Psoas muscle (tissue), 8 donors: Measurements from ENCODE around the gene KCNF1. TPM values are rescaled to one million over a fixed set of nuclear protein-coding genes. Genes with fewer than 3 reads are reported as not detected.

ENCODE experiments used
- ATAC-seq, 4 donors: fragments of 200-7000 bp; cut with Tn5 transposase; one replicate each; pipeline ENCODE4 v1.9.1; 2020; ENCODE audit warnings: moderate library complexity in 3 of 4, mild to moderate bottlenecking in 2 of 4
- DNase-seq, 2 donors: peaks; one replicate each; pipeline ENCODE4 v3.0.0-alpha.2; 2020
- H3K27ac ChIP-seq: fragments of 200-600 bp; one replicate; pipeline ENCODE4 v1.8.0; 2022
- H3K27me3 ChIP-seq, 3 donors: fragments of 200-600 bp in 1 of 3; one replicate each; pipeline versions ENCODE4 v1.6.1 to v1.8.0; 2013 to 2022; ENCODE audit warnings: low read length in 2 of 3, mild to moderate bottlenecking in 2 of 3, moderate library complexity in 1 of 3; ENCODE audit not compliant: insufficient read depth in 3 of 3
- H3K36me3 ChIP-seq, 2 donors: fragments of 200-600 bp in 1 of 2; one replicate each; pipeline versions ENCODE4 v1.6.1 to v1.8.0; 2013 to 2022; ENCODE audit warnings: low read depth in 1 of 2, mild to moderate bottlenecking in 1 of 2, moderate library complexity in 1 of 2; ENCODE audit not compliant: insufficient read depth in 1 of 2
- H3K4me1 ChIP-seq: fragments of 200-600 bp; one replicate; pipeline ENCODE4 v1.8.0; 2022
- H3K4me3 ChIP-seq: fragments of 200-600 bp; one replicate; pipeline ENCODE4 v1.8.0; 2022; ENCODE audit warnings: mild to moderate bottlenecking
- H3K9me3 ChIP-seq: fragments of 200-600 bp; one replicate; pipeline ENCODE4 v1.8.0; 2022
- WGBS, 3 donors: extraction: QIAGEN DNeasy Blood & Tissue Kit; methylation state at CpG; one replicate each; pipeline versions ENCODE4 v1.1.6 to v1.1.7; 2013; 5-methylcytosine and 5-hydroxymethylcytosine counted together
- intact Hi-C, 2 donors: fragments of 100-400 bp; cut with DNase I; formaldehyde crosslinking; loops; one replicate each; pipeline versions ENCODE4 v1.11.0 to v1.14.2; 2022
- polyA plus RNA-seq, 3 donors: library from polyadenylated mRNA; stranded (reverse); fragments of 200-250 nt; gene quantifications; one replicate each; pipeline ENCODE4 v1.2.3, GENCODE V29; 2013
- total RNA-seq, 4 donors: library from RNA; stranded (reverse); fragmentation: NEBNext Ultra II Directional in 2 of 4; extraction: Animal tissue kit (Norgen Biotek cat#: 25700) in 2 of 4; gene quantifications; one replicate each; pipeline versions ENCODE4 v1.2.1 to v1.2.4, GENCODE V29; 2021 to 2023
- TF ChIP-seq, protein P1 (sequence below): fragments of 200-600 bp; IDR thresholded peaks from one replicate; pipeline ENCODE4 v1.8.0; 2022; ENCODE audit warnings: antibody characterized with exemption
- donor health status: healthy with polysubstance abuse.
- donor health status: DM: no; HTN: no; CAD: no; lungs with moderate emphysema.
- donor health status: Bipolar disorder and iron deficiency.
- donor health status: healthy.
- donor health status: DM: yes; HTN: yes; CAD: no.
- donor health status: DM: no; HTN: no; CAD: no.
- donor health status: DM: no; HTN: no; CAD: no.
- donor health status: DM: yes; HTN: yes; CAD: no.

Gene KCNF1
- total and polyA plus RNA-seq, 7 donors, result 0.06 to 0.07 TPM; not detected in 5

DNA sequence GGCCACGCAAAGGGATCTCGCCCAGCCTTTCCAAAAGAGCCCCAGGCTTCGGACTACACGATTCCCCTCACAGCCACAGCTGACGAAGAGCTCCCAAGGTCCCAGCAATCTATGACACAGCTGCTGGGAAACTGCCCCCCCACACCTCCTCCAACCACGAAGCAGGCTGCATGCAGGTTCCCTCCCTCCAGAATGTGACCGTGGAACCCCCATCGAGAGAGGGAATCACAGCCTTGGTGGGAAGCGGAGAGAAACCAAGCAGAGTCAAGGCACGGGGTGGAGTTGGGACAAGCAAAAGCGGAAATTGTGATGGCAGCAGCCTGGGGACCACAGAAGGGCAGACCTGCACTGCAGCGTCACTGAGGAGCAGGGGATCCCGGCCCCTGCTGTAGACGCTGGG, 50.3 kb downstream of the KCNF1 start:
- intact Hi-C loops, result no loop called here
- Histone ChIP-seq H3K27me3 (peaks cover 0 to 4% (median 0%) of the 10 kb centered on the region in 3 donors), H3K27ac (no peak overlapping the region), H3K36me3 (no peaks in the 10 kb centered on the region), H3K9me3 (no peaks in the 10 kb centered on the region), H3K4me1 (peaks cover 7% of the 10 kb centered on the region), H3K4me3 (no peak overlapping the region)
- WGBS, 3 donors, result 85 to 89% (median 87%) methylated on average over 14 of the region's 14 CpGs
- ATAC-seq (no peak), DNase-seq (no peak)
- TF ChIP-seq, protein P1, sequence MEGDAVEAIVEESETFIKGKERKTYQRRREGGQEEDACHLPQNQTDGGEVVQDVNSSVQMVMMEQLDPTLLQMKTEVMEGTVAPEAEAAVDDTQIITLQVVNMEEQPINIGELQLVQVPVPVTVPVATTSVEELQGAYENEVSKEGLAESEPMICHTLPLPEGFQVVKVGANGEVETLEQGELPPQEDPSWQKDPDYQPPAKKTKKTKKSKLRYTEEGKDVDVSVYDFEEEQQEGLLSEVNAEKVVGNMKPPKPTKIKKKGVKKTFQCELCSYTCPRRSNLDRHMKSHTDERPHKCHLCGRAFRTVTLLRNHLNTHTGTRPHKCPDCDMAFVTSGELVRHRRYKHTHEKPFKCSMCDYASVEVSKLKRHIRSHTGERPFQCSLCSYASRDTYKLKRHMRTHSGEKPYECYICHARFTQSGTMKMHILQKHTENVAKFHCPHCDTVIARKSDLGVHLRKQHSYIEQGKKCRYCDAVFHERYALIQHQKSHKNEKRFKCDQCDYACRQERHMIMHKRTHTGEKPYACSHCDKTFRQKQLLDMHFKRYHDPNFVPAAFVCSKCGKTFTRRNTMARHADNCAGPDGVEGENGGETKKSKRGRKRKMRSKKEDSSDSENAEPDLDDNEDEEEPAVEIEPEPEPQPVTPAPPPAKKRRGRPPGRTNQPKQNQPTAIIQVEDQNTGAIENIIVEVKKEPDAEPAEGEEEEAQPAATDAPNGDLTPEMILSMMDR, result no peak

- ATAC-seq, result no peak
- intact Hi-C loops, result no loop called here
- peaks cover 0 to 5% (median 0%) of the 10 kb centered on the region in 3 donors for H3K27me3 ChIP-seq
Measured at GRCh38 chr2:10963155-10963554, 51.4 kb downstream of the KCNF1 start.

More at GRCh38 chr2:10963155-10963554, 51.4 kb downstream of the KCNF1 start:
- no peak for DNase-seq
- no peaks in the 10 kb centered on the region for H3K36me3 ChIP-seq
- H3K4me3 ChIP-seq, result no peak overlapping the region
- 37 to 43% (median 43%) methylated on average over 8 of the region's 8 CpGs for WGBS, 3 donors
- no peak overlapping the region for H3K27ac ChIP-seq
- TF ChIP-seq, protein P1, result no peak
- H3K4me1 ChIP-seq, result peaks cover 6% of the 10 kb centered on the region
- H3K9me3 ChIP-seq, result no peaks in the 10 kb centered on the region

Other genes starting within 250 kb of the KCNF1 start
- 10 to 100 TPM; 14.9 to 26.4 (median 23.2) TPM for gene NOL10, start 222.0 kb upstream of the KCNF1 start, total RNA-seq
- 10 to 100 TPM; 19.9 to 41.6 (median 31.4) TPM for gene NOL10, start 222.0 kb upstream of the KCNF1 start, polyA plus RNA-seq
- under 1 TPM; 0.11 to 0.27 (median 0.16) TPM for gene ATP6V1C2, start 190.3 kb upstream of the KCNF1 start, total RNA-seq
- under 1 TPM; 0.25 to 0.70 (median 0.25) TPM for gene ATP6V1C2, start 190.3 kb upstream of the KCNF1 start, polyA plus RNA-seq
- 10 to 100 TPM; 40.1 to 61.7 (median 51.7) TPM for gene PDIA6, start 99.1 kb upstream of the KCNF1 start, total RNA-seq
- 100 to 1,000 TPM in 1 of 3 donors, 10 to 100 TPM in 2; 55.1 to 139 (median 80.0) TPM for gene PDIA6, start 99.1 kb upstream of the KCNF1 start, polyA plus RNA-seq
- gene SLC66A3, start 243.5 kb downstream of the KCNF1 start, total RNA-seq, result 1 to 10 TPM; 3.9 to 6.7 (median 4.7) TPM
- gene SLC66A3, start 243.5 kb downstream of the KCNF1 start, polyA plus RNA-seq, result 1 to 10 TPM; 4.3 to 5.2 (median 5.1) TPM